PFSK-1 (cell line): ENCODE data around the gene MED1.

Source experiments
- FOXP2 ChIP-seq: optimal IDR thresholded peaks from 2 replicates; pipeline ENCODE3; 2011; ENCODE audit warnings: borderline replicate concordance, control low read depth, inconsistent platforms; ENCODE audit not compliant: insufficient read depth; ENCODE audit errors: extremely low read length, extremely low read depth
- POLR2AphosphoS5 ChIP-seq: IDR thresholded peaks from 2 replicates; pipeline ENCODE4 v1.6.1; 2012; ENCODE audit warnings: low read depth, mild to moderate bottlenecking, control low read depth, low read length, moderate library complexity
- SIN3A ChIP-seq: IDR thresholded peaks from 2 replicates; pipeline ENCODE4 v1.6.1; 2012; ENCODE audit warnings: mild to moderate bottlenecking, low read length, moderate library complexity, borderline replicate concordance; ENCODE audit not compliant: insufficient read depth
- TAF1 ChIP-seq: IDR thresholded peaks from 2 replicates; pipeline ENCODE4 v1.6.1; 2012; ENCODE audit warnings: low read length, control low read depth, borderline replicate concordance; ENCODE audit not compliant: insufficient read depth
- TF ChIP-seq, protein P1 (sequence below), 2 experiments: IDR thresholded peaks; 2 replicates each; pipeline versions ENCODE4 v1.6.1 to v1.8.0; 2011 to 2012; ENCODE audit warnings: low read depth in 2 of 2, low read length in 2 of 2, control low read depth in 1 of 2, inconsistent platforms in 1 of 2, mild to moderate bottlenecking in 1 of 2, moderate library complexity in 1 of 2; ENCODE audit not compliant: insufficient read depth in 1 of 2

The MED1 gene

DNA sequence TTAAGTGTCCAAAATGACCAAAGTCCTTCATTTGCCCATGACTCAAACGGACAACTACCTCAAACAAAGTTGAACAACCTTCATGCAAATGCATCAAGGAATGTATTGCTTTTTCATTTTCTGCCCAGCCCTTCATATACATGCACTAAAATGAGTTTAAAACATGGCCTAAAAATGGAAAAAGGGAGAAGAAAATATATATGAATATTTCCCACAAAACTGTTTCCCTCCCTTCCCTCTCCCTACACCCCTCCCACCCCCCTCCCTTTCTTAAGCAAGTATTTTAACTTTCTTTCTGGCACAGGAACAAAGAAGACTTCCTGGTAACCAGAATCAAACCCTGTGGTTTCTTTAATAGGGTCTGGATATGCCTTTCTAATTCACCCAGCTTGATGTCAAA, 44.1 kb downstream of the MED1 start:
- TF ChIP-seq SIN3A = no peak
- TF ChIP-seq, protein P1, sequence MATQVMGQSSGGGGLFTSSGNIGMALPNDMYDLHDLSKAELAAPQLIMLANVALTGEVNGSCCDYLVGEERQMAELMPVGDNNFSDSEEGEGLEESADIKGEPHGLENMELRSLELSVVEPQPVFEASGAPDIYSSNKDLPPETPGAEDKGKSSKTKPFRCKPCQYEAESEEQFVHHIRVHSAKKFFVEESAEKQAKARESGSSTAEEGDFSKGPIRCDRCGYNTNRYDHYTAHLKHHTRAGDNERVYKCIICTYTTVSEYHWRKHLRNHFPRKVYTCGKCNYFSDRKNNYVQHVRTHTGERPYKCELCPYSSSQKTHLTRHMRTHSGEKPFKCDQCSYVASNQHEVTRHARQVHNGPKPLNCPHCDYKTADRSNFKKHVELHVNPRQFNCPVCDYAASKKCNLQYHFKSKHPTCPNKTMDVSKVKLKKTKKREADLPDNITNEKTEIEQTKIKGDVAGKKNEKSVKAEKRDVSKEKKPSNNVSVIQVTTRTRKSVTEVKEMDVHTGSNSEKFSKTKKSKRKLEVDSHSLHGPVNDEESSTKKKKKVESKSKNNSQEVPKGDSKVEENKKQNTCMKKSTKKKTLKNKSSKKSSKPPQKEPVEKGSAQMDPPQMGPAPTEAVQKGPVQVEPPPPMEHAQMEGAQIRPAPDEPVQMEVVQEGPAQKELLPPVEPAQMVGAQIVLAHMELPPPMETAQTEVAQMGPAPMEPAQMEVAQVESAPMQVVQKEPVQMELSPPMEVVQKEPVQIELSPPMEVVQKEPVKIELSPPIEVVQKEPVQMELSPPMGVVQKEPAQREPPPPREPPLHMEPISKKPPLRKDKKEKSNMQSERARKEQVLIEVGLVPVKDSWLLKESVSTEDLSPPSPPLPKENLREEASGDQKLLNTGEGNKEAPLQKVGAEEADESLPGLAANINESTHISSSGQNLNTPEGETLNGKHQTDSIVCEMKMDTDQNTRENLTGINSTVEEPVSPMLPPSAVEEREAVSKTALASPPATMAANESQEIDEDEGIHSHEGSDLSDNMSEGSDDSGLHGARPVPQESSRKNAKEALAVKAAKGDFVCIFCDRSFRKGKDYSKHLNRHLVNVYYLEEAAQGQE (IDR thresholded peaks at IDR 0.05; ENCODE audit: insufficient read depth in 1 of 2, low read depth in 2 of 2, low read length in 2 of 2) = no peak
- TF ChIP-seq TAF1 = no peak
- TF ChIP-seq FOXP2 = no peak
- no peak for TF ChIP-seq POLR2AphosphoS5

DNA sequence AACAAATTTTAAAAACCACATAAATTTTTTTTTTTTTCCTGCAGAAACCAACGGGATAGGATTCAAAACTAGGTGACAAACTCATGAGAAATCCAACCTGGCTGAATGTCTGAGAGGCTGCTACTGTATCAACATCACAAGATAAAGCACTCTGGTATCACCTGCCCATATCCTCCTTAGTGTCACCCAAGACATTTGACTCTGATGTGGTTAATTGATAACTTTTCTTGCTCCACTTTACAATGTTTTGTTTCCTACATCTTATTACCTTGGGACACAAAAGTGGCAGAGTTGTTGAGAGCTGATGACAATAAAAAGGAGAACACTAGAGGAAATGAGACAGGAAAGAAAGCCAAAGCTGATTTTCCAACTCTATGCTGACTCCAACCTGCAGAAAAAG, 45.6 kb downstream of the MED1 start:
- TF ChIP-seq FOXP2 (no peak), SIN3A (no peak), TAF1 (no peak), POLR2AphosphoS5 (no peak)
- TF ChIP-seq, protein P1 (IDR thresholded peaks at IDR 0.05; ENCODE audit: insufficient read depth in 1 of 2, low read depth in 2 of 2, low read length in 2 of 2) = no peak

DNA sequence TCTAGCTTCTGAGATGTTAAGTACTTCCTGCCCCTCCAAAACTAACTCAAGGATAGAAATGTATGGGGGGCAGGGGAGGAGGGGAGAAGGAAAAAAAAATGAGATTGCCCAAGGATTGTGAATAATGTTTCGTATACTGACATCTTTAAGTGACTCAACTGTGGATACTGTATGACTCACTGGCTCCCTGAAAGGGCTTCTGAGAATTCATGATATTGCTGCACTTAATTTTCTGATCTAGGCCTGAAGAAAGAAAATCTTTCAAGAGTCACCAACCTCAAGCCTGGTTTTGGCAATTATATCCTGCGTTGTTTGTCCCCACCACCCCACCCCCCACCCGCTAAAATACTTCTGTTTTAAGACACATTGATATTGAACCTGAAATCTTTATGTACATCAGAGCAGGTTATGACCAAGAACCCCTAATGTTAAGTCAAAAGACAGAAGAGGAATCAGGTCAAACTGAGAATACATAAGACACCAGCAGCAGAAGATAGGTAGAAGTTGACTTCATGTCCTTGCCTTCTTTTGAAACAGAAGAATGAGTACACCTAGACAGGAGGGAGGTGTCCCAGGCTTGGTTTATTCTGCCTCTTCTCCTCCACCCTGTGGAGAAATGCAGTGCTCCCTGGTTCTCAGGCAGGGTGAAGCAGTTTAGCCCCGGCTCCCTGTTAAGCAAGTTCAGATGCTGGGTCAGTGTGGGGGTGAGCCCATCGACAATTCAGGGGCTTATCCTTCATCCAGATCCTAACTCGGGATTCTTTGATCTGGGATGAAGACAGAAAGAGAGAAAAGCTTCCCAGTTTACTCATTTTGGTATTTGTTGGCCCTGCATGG, 46.3 kb downstream of the MED1 start:
- peak; percentile 50 for TF ChIP-seq POLR2AphosphoS5
- TF ChIP-seq, protein P1 (IDR thresholded peaks at IDR 0.05; ENCODE audit: insufficient read depth in 1 of 2, low read depth in 2 of 2, low read length in 2 of 2) = no peak

DNA sequence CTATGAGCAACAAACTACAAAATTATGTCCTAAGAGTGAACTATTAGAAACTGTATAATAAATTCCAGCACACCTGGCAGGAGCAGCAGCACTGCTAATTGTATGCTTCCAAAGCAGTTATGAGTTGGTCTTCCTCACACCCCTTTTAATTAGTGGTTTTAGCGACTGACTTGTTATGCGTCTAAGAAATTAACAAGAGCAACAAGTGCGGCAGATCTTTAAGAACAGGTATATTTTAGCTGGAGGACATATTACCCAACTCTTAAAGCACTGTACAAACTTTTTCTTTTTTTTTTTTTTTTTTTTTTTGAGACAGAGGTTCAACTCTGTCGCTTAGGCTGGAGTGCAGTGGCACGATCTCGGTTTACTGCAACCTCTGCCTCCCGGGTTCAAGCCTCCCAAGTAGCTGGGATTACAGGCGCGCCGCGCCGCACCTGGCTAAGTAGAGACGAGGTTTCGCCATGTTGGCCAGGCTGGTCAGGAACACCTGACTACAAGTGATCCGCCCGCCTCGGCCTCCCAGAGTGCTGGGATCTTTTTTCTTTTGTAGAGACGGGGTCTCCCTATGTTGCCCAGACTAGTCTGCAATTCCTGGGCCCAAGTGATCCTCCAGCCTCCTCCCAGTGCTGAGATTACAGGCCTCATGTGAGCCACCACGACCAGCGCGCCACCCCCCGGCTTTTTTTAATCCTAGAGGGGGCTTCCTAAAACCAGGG, 48.0 kb downstream of the MED1 start:
- TF ChIP-seq, protein P1 (IDR thresholded peaks at IDR 0.05; ENCODE audit: insufficient read depth in 1 of 2, low read depth in 2 of 2, low read length in 2 of 2) = no peak
- TF ChIP-seq POLR2AphosphoS5 (no peak; the same call in 1 of the 2 replicates), SIN3A (no peak), FOXP2 (no peak), TAF1 (no peak)
